ENCODE results near the gene AEN. TPM values are rescaled to one million over a fixed set of nuclear protein-coding genes. Genes with fewer than 3 reads are reported as not detected.

The AEN gene
- total RNA-seq, 1 experiment from 2014 or later = 183 TPM

DNA sequence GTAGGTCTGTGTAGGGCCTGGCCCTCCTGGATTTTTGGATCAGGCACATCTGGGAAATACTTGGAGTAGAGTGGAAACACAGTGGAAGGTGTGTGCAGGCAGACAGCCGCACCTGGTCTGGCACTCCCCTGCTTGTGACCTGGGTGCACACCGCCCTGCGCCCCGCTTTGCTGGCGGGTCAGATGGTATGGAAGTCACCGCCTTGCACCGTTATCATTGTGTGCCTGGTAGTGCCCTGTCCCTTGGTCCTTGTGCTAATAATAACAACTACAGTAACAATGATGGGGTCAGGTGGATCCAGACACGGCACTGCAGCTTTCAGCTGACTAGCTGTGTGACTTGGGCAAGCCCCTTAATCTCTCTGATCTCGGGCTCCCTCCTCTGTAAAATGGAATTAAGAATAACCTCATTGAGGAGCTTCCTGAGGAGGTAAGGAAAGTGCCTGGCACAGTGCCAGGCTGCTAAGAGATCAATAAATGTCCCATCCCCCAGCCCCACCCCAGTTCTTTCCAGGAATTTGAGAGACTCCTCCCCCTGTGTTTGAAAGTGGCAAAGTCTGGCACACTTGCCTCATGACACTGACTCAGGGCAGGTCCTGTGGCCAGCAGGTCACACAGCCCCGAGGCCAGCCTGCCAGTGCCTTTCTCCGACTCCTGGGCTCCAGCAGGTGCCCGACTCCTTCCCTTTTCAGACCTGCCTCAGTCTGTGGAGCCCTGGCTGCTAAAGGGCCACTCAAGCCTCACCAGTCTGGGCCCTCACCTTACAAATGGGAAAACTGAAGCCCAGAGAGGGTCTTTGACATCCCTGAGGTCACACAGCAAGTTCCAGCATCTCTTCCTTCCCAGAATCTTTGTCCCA is 27.4 kb downstream of the AEN start (continued):
- no peak for TF ChIP-seq JUN (CRISPR knock-in tag; IDR thresholded peaks at IDR 0.05)
- no peak for TF ChIP-seq MYBL2 (CRISPR knock-in tag; IDR thresholded peaks at IDR 0.05)
- no peak for TF ChIP-seq SOX15 (CRISPR knock-in tag; IDR thresholded peaks at IDR 0.05)
- TF ChIP-seq IRF2 (CRISPR knock-in tag; IDR thresholded peaks at IDR 0.05; ENCODE audit: borderline replicate concordance, low read depth) = no peak

DNA sequence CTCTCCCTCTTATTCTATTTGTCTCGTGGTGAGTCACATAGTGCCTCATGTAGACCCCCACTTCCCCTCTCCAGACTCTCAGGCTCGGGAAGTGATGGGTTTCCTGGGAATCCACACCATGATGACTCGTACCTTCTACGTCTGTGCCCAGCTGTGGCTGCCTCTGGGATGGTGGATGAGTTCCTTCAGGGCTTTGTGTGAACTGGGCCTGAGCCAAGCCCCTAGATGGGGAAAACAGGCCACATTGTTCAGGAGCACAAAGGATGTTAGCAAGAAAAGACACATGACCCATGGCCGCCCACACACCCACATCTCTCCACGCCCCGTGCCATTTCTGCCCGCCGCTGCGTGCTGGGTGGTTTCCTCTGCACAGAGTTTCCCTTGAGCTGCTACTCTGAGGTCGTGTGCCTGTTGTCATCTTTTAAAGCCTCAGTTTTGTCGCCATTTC is 28.2 kb downstream of the AEN start:
- Mint-ChIP-seq H3K27me3 (ENCODE audit: low read depth) (no peaks in the 10 kb centered on the region), H3K4me1 (peaks cover 18% of the 10 kb centered on the region)

DNA sequence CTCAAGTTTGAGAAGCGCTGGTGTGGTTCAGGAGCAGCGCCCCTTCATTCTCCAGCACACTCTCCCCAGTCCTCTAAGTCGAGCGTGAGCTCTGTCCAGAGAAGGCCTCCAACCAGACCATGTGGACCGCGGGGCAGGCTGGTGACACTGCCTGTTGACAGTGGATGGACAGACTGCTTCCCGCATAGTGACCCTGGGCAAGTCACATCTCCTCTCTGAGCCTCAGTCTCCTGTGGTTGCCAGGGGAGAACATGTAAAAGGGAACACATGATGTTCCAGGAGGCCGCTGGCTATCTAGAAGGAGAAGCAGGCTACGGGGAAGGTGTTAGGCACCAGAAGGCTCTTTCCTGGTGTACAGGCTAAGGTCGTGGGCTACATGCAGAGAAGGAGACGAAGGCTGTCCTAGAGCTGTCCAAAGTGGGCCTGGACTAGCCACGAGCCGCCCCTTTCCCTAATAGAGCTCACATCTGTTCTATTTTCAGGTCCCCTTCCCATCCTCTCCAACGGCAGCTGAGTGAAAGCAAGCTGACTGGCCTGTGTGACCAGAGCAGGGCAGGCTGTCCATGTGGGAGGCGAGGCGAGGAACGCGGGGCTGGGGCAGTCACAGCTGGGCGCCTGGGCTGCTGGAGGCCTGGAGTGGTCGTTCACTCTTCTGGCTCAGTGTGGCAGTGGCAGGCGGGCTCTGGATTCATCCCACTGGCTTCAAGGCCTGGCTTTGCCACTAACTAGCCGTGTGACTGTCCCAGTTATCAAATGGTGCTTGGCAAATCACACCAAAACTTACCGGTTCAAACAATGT is 28.8 kb downstream of the AEN start:
- Mint-ChIP-seq H3K4me3 (no peak overlapping the region), H3K4me1 (peaks cover 18% of the 10 kb centered on the region), H3K27ac (no peak overlapping the region), H3K9me3 (no peaks in the 10 kb centered on the region), H3K27me3 (ENCODE audit: low read depth) (no peaks in the 10 kb centered on the region), H3K36me3 (no peaks in the 10 kb centered on the region)
- CTCF ChIA-PET = interaction anchor here (0.6 kb wide), 1 partner anchor 26 kb away, joined by 3 read pairs; no protein-coding TSS in a partner anchor
- ATAC-seq = no peak
- DNase-seq (ENCODE audit: low spot score) = no peak
- POLR2A ChIA-PET = interaction anchor here (0.5 to 1.2 kb wide), 2 partner anchors 11 to 41 kb away, joined by 3 to 5 read pairs; partner anchors contain the start of gene ISG20
- TF ChIP-seq, protein P1, sequence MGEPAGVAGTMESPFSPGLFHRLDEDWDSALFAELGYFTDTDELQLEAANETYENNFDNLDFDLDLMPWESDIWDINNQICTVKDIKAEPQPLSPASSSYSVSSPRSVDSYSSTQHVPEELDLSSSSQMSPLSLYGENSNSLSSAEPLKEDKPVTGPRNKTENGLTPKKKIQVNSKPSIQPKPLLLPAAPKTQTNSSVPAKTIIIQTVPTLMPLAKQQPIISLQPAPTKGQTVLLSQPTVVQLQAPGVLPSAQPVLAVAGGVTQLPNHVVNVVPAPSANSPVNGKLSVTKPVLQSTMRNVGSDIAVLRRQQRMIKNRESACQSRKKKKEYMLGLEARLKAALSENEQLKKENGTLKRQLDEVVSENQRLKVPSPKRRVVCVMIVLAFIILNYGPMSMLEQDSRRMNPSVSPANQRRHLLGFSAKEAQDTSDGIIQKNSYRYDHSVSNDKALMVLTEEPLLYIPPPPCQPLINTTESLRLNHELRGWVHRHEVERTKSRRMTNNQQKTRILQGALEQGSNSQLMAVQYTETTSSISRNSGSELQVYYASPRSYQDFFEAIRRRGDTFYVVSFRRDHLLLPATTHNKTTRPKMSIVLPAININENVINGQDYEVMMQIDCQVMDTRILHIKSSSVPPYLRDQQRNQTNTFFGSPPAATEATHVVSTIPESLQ (CRISPR knock-in tag; IDR thresholded peaks at IDR 0.05) = no peak
- TF ChIP-seq, protein P2, sequence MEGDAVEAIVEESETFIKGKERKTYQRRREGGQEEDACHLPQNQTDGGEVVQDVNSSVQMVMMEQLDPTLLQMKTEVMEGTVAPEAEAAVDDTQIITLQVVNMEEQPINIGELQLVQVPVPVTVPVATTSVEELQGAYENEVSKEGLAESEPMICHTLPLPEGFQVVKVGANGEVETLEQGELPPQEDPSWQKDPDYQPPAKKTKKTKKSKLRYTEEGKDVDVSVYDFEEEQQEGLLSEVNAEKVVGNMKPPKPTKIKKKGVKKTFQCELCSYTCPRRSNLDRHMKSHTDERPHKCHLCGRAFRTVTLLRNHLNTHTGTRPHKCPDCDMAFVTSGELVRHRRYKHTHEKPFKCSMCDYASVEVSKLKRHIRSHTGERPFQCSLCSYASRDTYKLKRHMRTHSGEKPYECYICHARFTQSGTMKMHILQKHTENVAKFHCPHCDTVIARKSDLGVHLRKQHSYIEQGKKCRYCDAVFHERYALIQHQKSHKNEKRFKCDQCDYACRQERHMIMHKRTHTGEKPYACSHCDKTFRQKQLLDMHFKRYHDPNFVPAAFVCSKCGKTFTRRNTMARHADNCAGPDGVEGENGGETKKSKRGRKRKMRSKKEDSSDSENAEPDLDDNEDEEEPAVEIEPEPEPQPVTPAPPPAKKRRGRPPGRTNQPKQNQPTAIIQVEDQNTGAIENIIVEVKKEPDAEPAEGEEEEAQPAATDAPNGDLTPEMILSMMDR (IDR thresholded peaks at IDR 0.05) = no peak
- TF ChIP-seq, protein P3, sequence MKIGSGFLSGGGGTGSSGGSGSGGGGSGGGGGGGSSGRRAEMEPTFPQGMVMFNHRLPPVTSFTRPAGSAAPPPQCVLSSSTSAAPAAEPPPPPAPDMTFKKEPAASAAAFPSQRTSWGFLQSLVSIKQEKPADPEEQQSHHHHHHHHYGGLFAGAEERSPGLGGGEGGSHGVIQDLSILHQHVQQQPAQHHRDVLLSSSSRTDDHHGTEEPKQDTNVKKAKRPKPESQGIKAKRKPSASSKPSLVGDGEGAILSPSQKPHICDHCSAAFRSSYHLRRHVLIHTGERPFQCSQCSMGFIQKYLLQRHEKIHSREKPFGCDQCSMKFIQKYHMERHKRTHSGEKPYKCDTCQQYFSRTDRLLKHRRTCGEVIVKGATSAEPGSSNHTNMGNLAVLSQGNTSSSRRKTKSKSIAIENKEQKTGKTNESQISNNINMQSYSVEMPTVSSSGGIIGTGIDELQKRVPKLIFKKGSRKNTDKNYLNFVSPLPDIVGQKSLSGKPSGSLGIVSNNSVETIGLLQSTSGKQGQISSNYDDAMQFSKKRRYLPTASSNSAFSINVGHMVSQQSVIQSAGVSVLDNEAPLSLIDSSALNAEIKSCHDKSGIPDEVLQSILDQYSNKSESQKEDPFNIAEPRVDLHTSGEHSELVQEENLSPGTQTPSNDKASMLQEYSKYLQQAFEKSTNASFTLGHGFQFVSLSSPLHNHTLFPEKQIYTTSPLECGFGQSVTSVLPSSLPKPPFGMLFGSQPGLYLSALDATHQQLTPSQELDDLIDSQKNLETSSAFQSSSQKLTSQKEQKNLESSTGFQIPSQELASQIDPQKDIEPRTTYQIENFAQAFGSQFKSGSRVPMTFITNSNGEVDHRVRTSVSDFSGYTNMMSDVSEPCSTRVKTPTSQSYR (CRISPR knock-in tag; IDR thresholded peaks at IDR 0.05) = no peak

More for the DNA sequence above, 28.2 kb downstream of the AEN start:
- H3K4me3 Mint-ChIP-seq = no peak overlapping the region
- no peaks in the 10 kb centered on the region for H3K9me3 Mint-ChIP-seq
- CTCF ChIA-PET = no interaction called here
- H3K27ac Mint-ChIP-seq = peak overlapping the region; percentile 2
- no peaks in the 10 kb centered on the region for H3K36me3 Mint-ChIP-seq
- no peak for DNase-seq (ENCODE audit: low spot score)
- ATAC-seq = no peak
- POLR2A ChIA-PET = interaction anchor here (1.2 kb wide), 1 partner anchor 11 kb away, joined by 5 read pairs; the partner anchor contains the start of gene ISG20
- TF ChIP-seq, protein P4, sequence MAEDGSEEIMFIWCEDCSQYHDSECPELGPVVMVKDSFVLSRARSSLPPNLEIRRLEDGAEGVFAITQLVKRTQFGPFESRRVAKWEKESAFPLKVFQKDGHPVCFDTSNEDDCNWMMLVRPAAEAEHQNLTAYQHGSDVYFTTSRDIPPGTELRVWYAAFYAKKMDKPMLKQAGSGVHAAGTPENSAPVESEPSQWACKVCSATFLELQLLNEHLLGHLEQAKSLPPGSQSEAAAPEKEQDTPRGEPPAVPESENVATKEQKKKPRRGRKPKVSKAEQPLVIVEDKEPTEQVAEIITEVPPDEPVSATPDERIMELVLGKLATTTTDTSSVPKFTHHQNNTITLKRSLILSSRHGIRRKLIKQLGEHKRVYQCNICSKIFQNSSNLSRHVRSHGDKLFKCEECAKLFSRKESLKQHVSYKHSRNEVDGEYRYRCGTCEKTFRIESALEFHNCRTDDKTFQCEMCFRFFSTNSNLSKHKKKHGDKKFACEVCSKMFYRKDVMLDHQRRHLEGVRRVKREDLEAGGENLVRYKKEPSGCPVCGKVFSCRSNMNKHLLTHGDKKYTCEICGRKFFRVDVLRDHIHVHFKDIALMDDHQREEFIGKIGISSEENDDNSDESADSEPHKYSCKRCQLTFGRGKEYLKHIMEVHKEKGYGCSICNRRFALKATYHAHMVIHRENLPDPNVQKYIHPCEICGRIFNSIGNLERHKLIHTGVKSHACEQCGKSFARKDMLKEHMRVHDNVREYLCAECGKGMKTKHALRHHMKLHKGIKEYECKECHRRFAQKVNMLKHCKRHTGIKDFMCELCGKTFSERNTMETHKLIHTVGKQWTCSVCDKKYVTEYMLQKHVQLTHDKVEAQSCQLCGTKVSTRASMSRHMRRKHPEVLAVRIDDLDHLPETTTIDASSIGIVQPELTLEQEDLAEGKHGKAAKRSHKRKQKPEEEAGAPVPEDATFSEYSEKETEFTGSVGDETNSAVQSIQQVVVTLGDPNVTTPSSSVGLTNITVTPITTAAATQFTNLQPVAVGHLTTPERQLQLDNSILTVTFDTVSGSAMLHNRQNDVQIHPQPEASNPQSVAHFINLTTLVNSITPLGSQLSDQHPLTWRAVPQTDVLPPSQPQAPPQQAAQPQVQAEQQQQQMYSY (CRISPR knock-in tag; IDR thresholded peaks at IDR 0.05) = no peak
- TF ChIP-seq ZNF317 (CRISPR knock-in tag; IDR thresholded peaks at IDR 0.05; ENCODE audit: borderline replicate concordance, low read depth) (no peak), ESRRA (CRISPR knock-in tag; IDR thresholded peaks at IDR 0.05; ENCODE audit: borderline replicate concordance) (no peak), NFYB (CRISPR knock-in tag; conservative IDR thresholded peaks at IDR 0.05; ENCODE audit: low read depth) (no peak), GTF2I (CRISPR knock-in tag; conservative IDR thresholded peaks at IDR 0.05) (no peak)
- TF ChIP-seq, protein P5, sequence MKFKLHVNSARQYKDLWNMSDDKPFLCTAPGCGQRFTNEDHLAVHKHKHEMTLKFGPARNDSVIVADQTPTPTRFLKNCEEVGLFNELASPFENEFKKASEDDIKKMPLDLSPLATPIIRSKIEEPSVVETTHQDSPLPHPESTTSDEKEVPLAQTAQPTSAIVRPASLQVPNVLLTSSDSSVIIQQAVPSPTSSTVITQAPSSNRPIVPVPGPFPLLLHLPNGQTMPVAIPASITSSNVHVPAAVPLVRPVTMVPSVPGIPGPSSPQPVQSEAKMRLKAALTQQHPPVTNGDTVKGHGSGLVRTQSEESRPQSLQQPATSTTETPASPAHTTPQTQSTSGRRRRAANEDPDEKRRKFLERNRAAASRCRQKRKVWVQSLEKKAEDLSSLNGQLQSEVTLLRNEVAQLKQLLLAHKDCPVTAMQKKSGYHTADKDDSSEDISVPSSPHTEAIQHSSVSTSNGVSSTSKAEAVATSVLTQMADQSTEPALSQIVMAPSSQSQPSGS (CRISPR knock-in tag; IDR thresholded peaks at IDR 0.05; ENCODE audit: borderline replicate concordance, low read depth) = no peak
- TF ChIP-seq, protein P6, sequence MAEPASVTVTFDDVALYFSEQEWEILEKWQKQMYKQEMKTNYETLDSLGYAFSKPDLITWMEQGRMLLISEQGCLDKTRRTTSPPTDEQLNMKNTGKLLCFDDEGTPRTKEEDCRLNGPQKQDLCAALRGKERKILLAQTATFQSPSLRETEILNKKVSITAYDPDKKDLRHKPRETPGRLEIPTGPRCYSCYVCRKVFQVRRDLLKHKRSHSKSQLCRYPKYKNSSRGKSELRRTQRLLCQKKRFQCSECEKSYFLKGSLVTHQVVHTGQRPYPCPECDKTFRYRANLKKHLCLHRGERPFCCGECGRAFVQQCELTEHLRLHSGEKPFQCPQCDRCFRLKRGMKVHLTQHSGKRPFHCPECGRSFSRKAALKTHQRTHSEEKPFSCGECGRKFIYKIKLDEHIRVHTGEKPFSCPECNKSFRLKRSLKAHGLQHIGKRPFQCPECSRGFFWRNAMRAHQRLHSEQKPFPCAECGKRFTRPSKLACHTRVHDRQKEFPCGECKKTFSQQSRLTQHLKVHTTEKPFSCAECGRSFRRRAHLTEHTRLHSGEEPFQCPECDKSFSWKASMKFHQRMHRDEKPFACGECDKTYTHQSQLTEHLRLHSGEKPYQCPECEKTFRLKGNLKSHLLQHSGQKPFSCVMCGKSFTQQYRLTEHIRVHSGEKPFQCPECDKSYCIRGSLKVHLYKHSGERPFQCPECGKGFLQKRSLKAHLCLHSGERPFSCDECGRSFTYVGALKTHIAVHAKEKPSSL (CRISPR knock-in tag; conservative IDR thresholded peaks at IDR 0.05) = no peak
